Smooth muscle cell (in vitro differentiated cells): ENCODE results near the gene COL4A1. TPM values are rescaled to one million over a fixed set of nuclear protein-coding genes. Genes with fewer than 3 reads are reported as not detected.

Experiments used
- DNase-seq: peaks from one replicate; lab custom pipeline; 2025; ENCODE audit not compliant: unreplicated experiment; lab: John Stamatoyannopoulos, UW
- H2AFZ ChIP-seq: fragments of 200-600 bp; sonication (generic); 2 replicates; pipeline ENCODE4 v1.6.0; 2016; ENCODE audit warnings: antibody characterized with exemption, low read depth, mild to moderate bottlenecking
- H3F3A ChIP-seq: fragments of 200-600 bp; sonication (generic); 2 replicates; pipeline ENCODE4 v1.6.0; 2017; ENCODE audit warnings: antibody characterized with exemption, low read depth
- H3K27ac ChIP-seq: fragments of 200-600 bp; sonication (generic); 2 replicates; pipeline ENCODE4 v1.5.1; 2016; ENCODE audit warnings: low read depth, mild to moderate bottlenecking
- H3K27me3 ChIP-seq: fragments of 200-600 bp; sonication (generic); 2 replicates; pipeline ENCODE4 v1.6.1; 2016; ENCODE audit warnings: low read depth, mild to moderate bottlenecking
- H3K36me3 ChIP-seq: fragments of 200-600 bp; sonication (generic); 2 replicates; pipeline ENCODE4 v1.5.1; 2016; ENCODE audit warnings: low read depth
- H3K4me1 ChIP-seq: fragments of 200-600 bp; sonication (generic); 2 replicates; pipeline ENCODE4 v1.5.1; 2016; ENCODE audit warnings: low read depth
- H3K4me2 ChIP-seq: fragments of 200-600 bp; sonication (generic); 2 replicates; pipeline ENCODE4 v1.6.0; 2016; ENCODE audit warnings: mild to moderate bottlenecking
- H3K4me3 ChIP-seq: fragments of 200-600 bp; sonication (generic); 2 replicates; pipeline ENCODE4 v1.5.1; 2016; ENCODE audit warnings: mild to moderate bottlenecking
- H3K79me2 ChIP-seq: fragments of 200-600 bp; sonication (generic); 2 replicates; pipeline ENCODE4 v1.6.0; 2016; ENCODE audit warnings: low read depth, mild to moderate bottlenecking
- H3K9ac ChIP-seq: fragments of 200-600 bp; sonication (generic); 2 replicates; pipeline ENCODE4 v1.6.0; 2016; ENCODE audit warnings: low read depth
- H3K9me3 ChIP-seq: fragments of 200-600 bp; sonication (generic); replicated peaks from 2 replicates; pipeline ENCODE4 v1.5.1; 2016; ENCODE audit warnings: low read depth
- H4K20me1 ChIP-seq: fragments of 200-600 bp; sonication (generic); 2 replicates; pipeline ENCODE4 v1.6.0; 2016; ENCODE audit warnings: low read depth
- WGBS: methylation state at CpG from one replicate; pipeline ENCODE4 v1.1.7; 2016; ENCODE audit warnings: low lambda C conversion rate; 5-methylcytosine and 5-hydroxymethylcytosine counted together
- polyA plus RNA-seq: library from polyadenylated mRNA; unstranded; fragments of >200 nt; fragmentation: Nextera tagmentation; extraction: Ambion mirVana; gene quantifications from 2 replicates; pipeline ENCODE4 v1.2.1, GENCODE V29; 2016
- total RNA-seq: library from RNA; depleted of rRNA; stranded (reverse); fragments of >200 nt; gene quantifications from 2 replicates; pipeline ENCODE4 v1.2.3, GENCODE V29; 2014
- TF ChIP-seq, protein P1 (sequence below): fragments of 200-600 bp; sonication (generic); IDR thresholded peaks from 2 replicates; pipeline ENCODE4 v1.5.1; 2017; ENCODE audit warnings: borderline replicate concordance, mild to moderate bottlenecking, antibody characterized with exemption; ENCODE audit not compliant: insufficient read depth, poor library complexity, severe bottlenecking

The COL4A1 gene
- total and polyA plus RNA-seq, 2 experiments from 2014 or later, result 2,409 to 4,372 TPM

DNA sequence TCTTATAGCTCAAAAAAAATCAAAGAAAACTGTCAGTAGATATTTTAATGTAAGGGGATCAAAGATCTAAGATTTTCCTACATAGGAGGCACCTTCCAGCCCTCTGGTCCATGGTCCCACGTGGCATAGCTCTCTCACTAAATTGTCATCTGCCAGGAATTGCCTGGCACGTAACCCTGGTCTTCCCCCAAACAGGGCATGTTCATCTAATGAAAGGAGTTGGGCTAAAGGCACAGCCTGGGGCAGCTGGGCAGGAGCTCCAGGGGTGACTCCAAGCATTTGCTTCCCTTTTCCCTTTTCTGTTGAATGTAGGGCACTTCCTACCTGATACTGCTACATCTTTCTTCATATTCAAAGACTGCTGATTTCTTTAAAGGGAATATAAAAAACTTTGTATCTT, 148.7 kb downstream of the COL4A1 start:
- Histone ChIP-seq H3K9ac (no peak overlapping the region), H4K20me1 (peaks cover 81% of the 10 kb centered on the region), H3K9me3 (no peaks in the 10 kb centered on the region), H3F3A (peaks cover 85% of the 10 kb centered on the region), H3K27ac (peak overlapping the region; percentile 60), H3K4me1 (no peaks in the 10 kb centered on the region), H3K4me3 (no peak overlapping the region), H3K27me3 (no peaks in the 10 kb centered on the region), H3K36me3 (peaks cover 52% of the 10 kb centered on the region), H2AFZ (no peak overlapping the region), H3K79me2 (no peaks in the 10 kb centered on the region), H3K4me2 (no peak overlapping the region)
- 95% methylated on average over 2 of the region's 2 CpGs for WGBS
- TF ChIP-seq, protein P1, sequence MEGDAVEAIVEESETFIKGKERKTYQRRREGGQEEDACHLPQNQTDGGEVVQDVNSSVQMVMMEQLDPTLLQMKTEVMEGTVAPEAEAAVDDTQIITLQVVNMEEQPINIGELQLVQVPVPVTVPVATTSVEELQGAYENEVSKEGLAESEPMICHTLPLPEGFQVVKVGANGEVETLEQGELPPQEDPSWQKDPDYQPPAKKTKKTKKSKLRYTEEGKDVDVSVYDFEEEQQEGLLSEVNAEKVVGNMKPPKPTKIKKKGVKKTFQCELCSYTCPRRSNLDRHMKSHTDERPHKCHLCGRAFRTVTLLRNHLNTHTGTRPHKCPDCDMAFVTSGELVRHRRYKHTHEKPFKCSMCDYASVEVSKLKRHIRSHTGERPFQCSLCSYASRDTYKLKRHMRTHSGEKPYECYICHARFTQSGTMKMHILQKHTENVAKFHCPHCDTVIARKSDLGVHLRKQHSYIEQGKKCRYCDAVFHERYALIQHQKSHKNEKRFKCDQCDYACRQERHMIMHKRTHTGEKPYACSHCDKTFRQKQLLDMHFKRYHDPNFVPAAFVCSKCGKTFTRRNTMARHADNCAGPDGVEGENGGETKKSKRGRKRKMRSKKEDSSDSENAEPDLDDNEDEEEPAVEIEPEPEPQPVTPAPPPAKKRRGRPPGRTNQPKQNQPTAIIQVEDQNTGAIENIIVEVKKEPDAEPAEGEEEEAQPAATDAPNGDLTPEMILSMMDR, result no peak
- DNase-seq, result no peak

DNA sequence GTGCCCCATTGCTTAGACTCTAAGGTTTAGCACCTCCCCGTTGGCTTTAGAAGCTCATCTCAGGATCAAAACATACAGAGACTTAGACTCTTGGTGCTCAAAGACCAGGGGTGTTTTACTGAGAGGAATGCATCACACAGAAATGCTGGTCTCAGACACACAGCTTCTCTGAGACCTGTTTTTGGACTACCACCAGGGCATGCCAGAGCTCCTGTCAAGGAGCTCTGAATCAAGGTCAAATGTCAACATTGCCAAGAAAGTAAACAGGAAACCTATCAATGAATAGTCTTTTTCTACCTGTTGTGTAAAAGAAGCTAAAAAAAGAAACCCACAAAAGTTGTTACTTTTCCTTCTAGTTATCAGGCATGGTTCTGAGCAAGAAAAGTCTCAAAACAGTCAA, 149.2 kb downstream of the COL4A1 start:
- DNase-seq, result no peak
- Histone ChIP-seq H2AFZ (no peak overlapping the region), H3K27ac (peak overlapping the region; percentile 60), H3K79me2 (no peaks in the 10 kb centered on the region), H4K20me1 (peaks cover 83% of the 10 kb centered on the region), H3K4me3 (no peak overlapping the region), H3K4me1 (no peaks in the 10 kb centered on the region), H3K9ac (no peak overlapping the region), H3F3A (peaks cover 86% of the 10 kb centered on the region), H3K36me3 (peaks cover 51% of the 10 kb centered on the region), H3K27me3 (no peaks in the 10 kb centered on the region), H3K4me2 (no peak overlapping the region), H3K9me3 (no peaks in the 10 kb centered on the region)
- WGBS, result 79% methylated on average over 1 of the region's 1 CpG
- TF ChIP-seq, protein P1, result no peak

DNA sequence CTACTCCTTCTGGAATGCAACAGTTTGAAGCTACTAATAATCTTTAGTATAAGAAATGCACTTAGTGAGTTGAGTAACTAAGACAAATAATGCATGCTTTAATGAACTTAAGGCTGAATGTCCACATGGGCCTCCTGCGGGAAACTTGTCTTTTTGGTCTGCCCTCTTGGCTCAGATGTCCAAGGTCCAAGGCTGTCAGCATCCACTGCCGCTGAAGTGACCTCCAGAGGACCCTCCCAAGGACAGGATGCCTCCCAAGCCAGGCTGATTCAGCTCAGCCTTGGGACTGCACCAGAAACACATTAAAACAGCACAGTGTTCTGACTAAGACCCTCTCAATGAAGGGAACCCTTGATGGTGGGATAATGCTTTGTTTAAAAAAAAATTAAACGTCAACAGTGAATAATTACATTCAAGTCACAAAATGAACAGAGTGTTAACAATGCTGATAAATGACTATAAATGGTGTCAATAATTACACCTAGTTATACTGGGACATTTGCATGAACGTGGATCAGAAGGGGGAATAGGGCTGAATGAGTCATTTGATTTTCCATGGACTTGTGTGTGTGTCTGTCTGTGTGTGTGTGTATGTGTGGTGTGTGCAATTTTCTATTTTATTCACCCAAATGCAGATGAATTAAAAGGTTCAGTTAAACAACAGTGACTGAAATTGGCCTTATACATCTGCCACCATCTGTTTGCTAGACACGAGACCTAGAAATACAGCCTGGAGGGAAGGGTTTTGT, 150.5 kb downstream of the COL4A1 start:
- WGBS, result 87% methylated on average over 5 of the region's 5 CpGs
- peaks cover 57% of the 10 kb centered on the region for H3K36me3 ChIP-seq

More for the DNA sequence above, 150.5 kb downstream of the COL4A1 start:
- H3K9me3 ChIP-seq, result no peaks in the 10 kb centered on the region
- TF ChIP-seq, protein P1, result no peak
- peak overlapping the region; percentile 60 for H3K27ac ChIP-seq
- H3F3A ChIP-seq, result peaks cover 87% of the 10 kb centered on the region
- H3K27me3 ChIP-seq, result no peaks in the 10 kb centered on the region
- no peak overlapping the region for H3K4me3 ChIP-seq
- no peak overlapping the region for H3K4me2 ChIP-seq
- H2AFZ ChIP-seq, result no peak overlapping the region
- no peak overlapping the region for H3K9ac ChIP-seq
- H3K4me1 ChIP-seq, result no peaks in the 10 kb centered on the region
- DNase-seq, result no peak
- H4K20me1 ChIP-seq, result peaks cover 92% of the 10 kb centered on the region
- no peaks in the 10 kb centered on the region for H3K79me2 ChIP-seq
